GM21390 (cell line): ENCODE results near the gene ANTXR1.

Source experiments
- ATAC-seq: cut with Tn5 transposase; IDR thresholded peaks from one replicate; pipeline ENCODE4 v1.9.1; 2021; ENCODE audit not compliant: unreplicated experiment

ANTXR1 gene

GRCh38 chr2:69096326-69097095, 83.5 kb downstream of the ANTXR1 start:
- no peak for ATAC-seq

GRCh38 chr2:69097148-69097610, 84.2 kb downstream of the ANTXR1 start:
- ATAC-seq, result no peak

GRCh38 chr2:69097891-69098655, 85.1 kb downstream of the ANTXR1 start:
- ATAC-seq, result no peak

GRCh38 chr2:69099541-69099940, 86.6 kb downstream of the ANTXR1 start:
- no peak for ATAC-seq

GRCh38 chr2:69100220-69100723, 87.3 kb downstream of the ANTXR1 start:
- no peak for ATAC-seq

GRCh38 chr2:69102041-69102593, 89.1 kb downstream of the ANTXR1 start:
- no peak for ATAC-seq

- no peak for ATAC-seq
These were observed 90.4 kb downstream of the ANTXR1 start for GRCh38 chr2:69103419-69103818.

GRCh38 chr2:69104261-69104660, 91.3 kb downstream of the ANTXR1 start:
- no peak for ATAC-seq

- ATAC-seq, result no peak
These were observed 96.3 kb downstream of the ANTXR1 start for GRCh38 chr2:69109255-69109654.

GRCh38 chr2:69111076-69111475, 98.1 kb downstream of the ANTXR1 start:
- no peak for ATAC-seq

GRCh38 chr2:69113627-69114026, 100.6 kb downstream of the ANTXR1 start:
- no peak for ATAC-seq

- ATAC-seq, result no peak
These were observed 101.6 kb downstream of the ANTXR1 start for GRCh38 chr2:69114534-69114933.

- ATAC-seq, result no peak
These were observed 103.5 kb downstream of the ANTXR1 start for GRCh38 chr2:69116438-69116837.

GRCh38 chr2:69118609-69119008, 105.6 kb downstream of the ANTXR1 start:
- no peak for ATAC-seq

- ATAC-seq, result no peak
These were observed 106.3 kb downstream of the ANTXR1 start for GRCh38 chr2:69119104-69119894.

GRCh38 chr2:69122271-69122670, 109.3 kb downstream of the ANTXR1 start:
- ATAC-seq, result no peak

- no peak for ATAC-seq
These were observed 110.2 kb downstream of the ANTXR1 start for GRCh38 chr2:69123182-69123581.

GRCh38 chr2:69124343-69124742, 111.4 kb downstream of the ANTXR1 start:
- no peak for ATAC-seq

GRCh38 chr2:69125816-69126215, 112.8 kb downstream of the ANTXR1 start:
- no peak for ATAC-seq

- no peak for ATAC-seq
These were observed 113.4 kb downstream of the ANTXR1 start for GRCh38 chr2:69126341-69126740.

GRCh38 chr2:69131452-69131851, 118.5 kb downstream of the ANTXR1 start:
- no peak for ATAC-seq
